ENCODE data around the gene QRICH1.

QRICH1 gene

DNA sequence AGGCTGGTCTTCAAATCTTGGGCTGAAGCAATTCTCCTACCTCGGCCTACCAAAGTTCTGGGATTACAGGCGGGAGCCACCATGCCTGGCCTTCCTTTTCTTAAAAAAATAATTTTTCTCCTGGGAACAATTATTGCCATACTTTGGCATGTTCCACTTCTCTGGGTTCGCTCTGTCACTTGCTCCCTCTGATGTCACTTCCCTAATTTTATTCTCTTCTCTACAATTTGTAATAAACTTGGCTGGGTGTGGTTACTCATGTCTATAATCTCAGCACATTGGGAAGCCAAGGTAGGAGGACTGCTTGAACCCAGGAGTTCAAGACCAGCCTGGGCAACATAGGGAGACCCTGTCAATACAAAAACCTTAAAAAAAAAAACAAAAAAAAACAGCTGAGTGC, 58.6 kb downstream of the QRICH1 start:
- ChIA-PET CTCF (no interaction called here), POLR2A (interaction anchor here (1.4 kb wide), 1 partner anchor 11 kb away, joined by 5 read pairs; no protein-coding TSS in a partner anchor)
- DNase-seq (ENCODE audit: extremely low spot score) = no peak
- TF ChIP-seq TARDBP (IDR thresholded peaks at IDR 0.05) = no peak
- TF ChIP-seq FOXK2 (IDR thresholded peaks at IDR 0.05) = no peak
- TF ChIP-seq ELF4 (IDR thresholded peaks at IDR 0.05) = no peak
- no peak for TF ChIP-seq ARNT (IDR thresholded peaks at IDR 0.05)
- no peak for TF ChIP-seq SUZ12 (IDR thresholded peaks at IDR 0.05)
- no peak for TF ChIP-seq LEF1 (IDR thresholded peaks at IDR 0.05; ENCODE audit: borderline replicate concordance)
- no peak for TF ChIP-seq FOXM1 (IDR thresholded peaks at IDR 0.05; ENCODE audit: borderline replicate concordance)
- TF ChIP-seq CTBP1 (IDR thresholded peaks at IDR 0.05; ENCODE audit: borderline replicate concordance) = no peak
- no peak for TF ChIP-seq L3MBTL2 (conservative IDR thresholded peaks at IDR 0.05)
- TF ChIP-seq FOXA1 (IDR thresholded peaks at IDR 0.05) = no peak
- no peak for TF ChIP-seq ZNF384 (IDR thresholded peaks at IDR 0.05)
- no peak for TF ChIP-seq NFRKB (IDR thresholded peaks at IDR 0.05)
- no peak for TF ChIP-seq SP1 (IDR thresholded peaks at IDR 0.05)

DNA sequence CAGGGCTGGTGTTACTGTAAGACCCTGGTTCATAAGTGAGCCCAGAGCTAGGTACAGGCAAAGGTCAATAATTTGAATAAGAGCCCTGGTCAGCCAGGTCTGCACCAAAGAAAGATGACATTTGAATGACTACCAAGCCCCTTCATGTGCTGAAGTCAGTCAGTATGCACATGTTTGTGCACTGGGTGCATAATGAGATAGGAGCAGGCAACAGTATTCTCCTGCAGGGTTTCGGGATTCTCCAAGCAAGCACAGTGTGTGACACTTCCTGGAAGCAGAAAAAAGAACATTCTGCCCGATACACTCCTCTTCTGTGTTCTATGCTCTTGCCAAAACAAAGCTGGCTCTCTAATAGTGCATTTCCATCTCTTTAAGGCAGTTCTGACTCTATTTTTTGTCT, 59.2 kb downstream of the QRICH1 start:
- TF ChIP-seq SUZ12 (IDR thresholded peaks at IDR 0.05) (no peak), ZNF384 (IDR thresholded peaks at IDR 0.05) (no peak), L3MBTL2 (conservative IDR thresholded peaks at IDR 0.05) (no peak), LEF1 (IDR thresholded peaks at IDR 0.05; ENCODE audit: borderline replicate concordance) (no peak), BHLHE40 (IDR thresholded peaks at IDR 0.05; ENCODE audit: borderline replicate concordance) (no peak), FOXA1 (IDR thresholded peaks at IDR 0.05) (no peak)
- ChIA-PET CTCF (no interaction called here), POLR2A (interaction anchor here (1.4 kb wide), 1 partner anchor 11 kb away, joined by 5 read pairs; no protein-coding TSS in a partner anchor)
- no peak for DNase-seq (ENCODE audit: extremely low spot score)

DNA sequence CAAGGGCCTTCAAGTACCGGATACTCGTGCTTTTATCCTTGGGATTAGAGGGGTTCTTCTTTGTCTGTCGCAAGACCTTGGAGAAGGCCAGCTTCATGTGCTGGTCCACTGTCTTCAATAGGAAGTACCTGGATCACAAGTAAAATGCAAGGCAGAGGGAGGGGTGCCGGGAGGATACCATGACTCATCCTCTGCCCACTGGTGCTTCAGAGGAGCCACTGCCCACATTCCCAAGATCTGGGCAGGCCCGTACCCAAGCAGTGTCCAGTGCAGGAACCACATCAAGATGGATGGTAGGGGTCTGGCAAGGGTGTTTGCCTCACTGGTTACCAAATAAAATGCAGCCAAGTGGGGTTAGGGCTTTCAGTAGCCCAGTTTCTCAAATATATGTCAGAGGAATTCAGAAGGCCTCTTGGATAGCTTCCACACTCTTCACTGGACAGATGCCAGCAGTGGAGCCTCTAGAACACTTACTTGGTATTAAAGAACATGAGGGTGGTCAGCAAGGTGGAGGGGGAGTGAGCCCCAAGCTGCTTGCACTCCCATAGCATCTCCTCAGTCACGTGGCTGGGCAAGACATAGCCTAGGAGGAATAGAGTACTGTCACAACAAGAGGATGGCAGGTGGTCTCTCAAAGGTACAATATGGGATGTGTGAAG, 61.1 kb downstream of the QRICH1 start:
- no peak for DNase-seq (ENCODE audit: extremely low spot score)
- ChIA-PET CTCF (no interaction called here), POLR2A (interaction anchor here (2.1 to 3.3 kb wide), 3 partner anchors 12 to 61 kb away, joined by 6 to 19 read pairs (median 14); partner anchors contain the start of genes NDUFAF3, QRICH1 and WDR6)
- no peak for TF ChIP-seq HDGF (IDR thresholded peaks at IDR 0.05; ENCODE audit: borderline replicate concordance)
- no peak for TF ChIP-seq FOXK2 (IDR thresholded peaks at IDR 0.05)
- TF ChIP-seq ZNF384 (IDR thresholded peaks at IDR 0.05) = no peak
- TF ChIP-seq ELF4 (IDR thresholded peaks at IDR 0.05) = no peak
- no peak for TF ChIP-seq L3MBTL2 (conservative IDR thresholded peaks at IDR 0.05)
- no peak for TF ChIP-seq TARDBP (IDR thresholded peaks at IDR 0.05)
- no peak for TF ChIP-seq FOXA1 (IDR thresholded peaks at IDR 0.05)
- no peak for TF ChIP-seq SUZ12 (IDR thresholded peaks at IDR 0.05)
- no peak for TF ChIP-seq FOXM1 (IDR thresholded peaks at IDR 0.05; ENCODE audit: borderline replicate concordance)
- no peak for TF ChIP-seq LEF1 (IDR thresholded peaks at IDR 0.05; ENCODE audit: borderline replicate concordance)
- no peak for TF ChIP-seq ARNT (IDR thresholded peaks at IDR 0.05)
- no peak for TF ChIP-seq SP1 (IDR thresholded peaks at IDR 0.05)
- no peak for TF ChIP-seq PKNOX1 (IDR thresholded peaks at IDR 0.05)
- no peak for TF ChIP-seq NFRKB (IDR thresholded peaks at IDR 0.05)
- TF ChIP-seq BHLHE40 (IDR thresholded peaks at IDR 0.05; ENCODE audit: borderline replicate concordance) = no peak
- TF ChIP-seq CTBP1 (IDR thresholded peaks at IDR 0.05; ENCODE audit: borderline replicate concordance) = no peak

- DNase-seq (ENCODE audit: extremely low spot score) = no peak
- CTCF ChIA-PET = interaction anchor here (0.6 kb wide), 1 partner anchor 268 kb away, joined by 9 read pairs; no protein-coding TSS in a partner anchor
- POLR2A ChIA-PET = interaction anchor here (0.6 to 3.3 kb wide), 5 partner anchors 9 to 91 kb away, joined by 3 to 19 read pairs (median 6); partner anchors contain the start of genes NDUFAF3, QRICH1, USP19 and WDR6
- TF ChIP-seq ARNT (IDR thresholded peaks at IDR 0.05) (no peak), PKNOX1 (IDR thresholded peaks at IDR 0.05) (no peak)
These were observed 63.5 kb downstream of the QRICH1 start for GRCh38 chr3:49030321-49030720.

DNA sequence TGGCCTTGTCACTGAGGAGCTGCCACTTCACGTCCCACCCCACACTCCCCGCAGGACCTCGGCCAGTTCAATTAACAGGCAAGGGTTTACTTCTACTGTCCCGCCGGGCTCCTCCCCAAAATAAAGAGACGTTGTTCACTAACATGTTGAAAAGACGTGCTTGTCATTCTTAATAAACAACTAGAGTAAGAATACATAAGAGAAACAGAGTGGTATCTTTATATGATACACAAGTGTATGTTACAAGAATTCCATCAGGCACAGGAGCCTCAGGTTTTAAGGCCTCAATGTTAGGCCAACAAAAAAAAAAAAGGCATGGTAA, 64.3 kb downstream of the QRICH1 start:
- TF ChIP-seq FOXK2 (IDR thresholded peaks at IDR 0.05) = no peak
- TF ChIP-seq HDGF (IDR thresholded peaks at IDR 0.05; ENCODE audit: borderline replicate concordance) = no peak
- TF ChIP-seq L3MBTL2 (conservative IDR thresholded peaks at IDR 0.05) = no peak
- TF ChIP-seq ARNT (IDR thresholded peaks at IDR 0.05) = no peak
- no peak for TF ChIP-seq BHLHE40 (IDR thresholded peaks at IDR 0.05; ENCODE audit: borderline replicate concordance)
- TF ChIP-seq CTBP1 (IDR thresholded peaks at IDR 0.05; ENCODE audit: borderline replicate concordance) = no peak
- no peak for TF ChIP-seq SP1 (IDR thresholded peaks at IDR 0.05)
- no peak for TF ChIP-seq FOXA1 (IDR thresholded peaks at IDR 0.05)
- no peak for TF ChIP-seq NFRKB (IDR thresholded peaks at IDR 0.05)
- no peak for TF ChIP-seq SUZ12 (IDR thresholded peaks at IDR 0.05)
- TF ChIP-seq ZNF384 (IDR thresholded peaks at IDR 0.05) = no peak
- no peak for TF ChIP-seq LEF1 (IDR thresholded peaks at IDR 0.05; ENCODE audit: borderline replicate concordance)
- TF ChIP-seq FOXM1 (IDR thresholded peaks at IDR 0.05; ENCODE audit: borderline replicate concordance) = no peak
- no peak for TF ChIP-seq TARDBP (IDR thresholded peaks at IDR 0.05)
- DNase-seq (ENCODE audit: extremely low spot score) = no peak
- POLR2A ChIA-PET = interaction anchor here (0.5 to 2.3 kb wide), 21 partner anchors 10 to 312 kb away, joined by 3 to 36 read pairs (median 5); partner anchors contain the start of genes DALRD3, IP6K2, LAMB2 and QARS1
- CTCF ChIA-PET = interaction anchor here (1.4 kb wide), 1 partner anchor 290 kb away, joined by 3 read pairs; no protein-coding TSS in a partner anchor

DNA sequence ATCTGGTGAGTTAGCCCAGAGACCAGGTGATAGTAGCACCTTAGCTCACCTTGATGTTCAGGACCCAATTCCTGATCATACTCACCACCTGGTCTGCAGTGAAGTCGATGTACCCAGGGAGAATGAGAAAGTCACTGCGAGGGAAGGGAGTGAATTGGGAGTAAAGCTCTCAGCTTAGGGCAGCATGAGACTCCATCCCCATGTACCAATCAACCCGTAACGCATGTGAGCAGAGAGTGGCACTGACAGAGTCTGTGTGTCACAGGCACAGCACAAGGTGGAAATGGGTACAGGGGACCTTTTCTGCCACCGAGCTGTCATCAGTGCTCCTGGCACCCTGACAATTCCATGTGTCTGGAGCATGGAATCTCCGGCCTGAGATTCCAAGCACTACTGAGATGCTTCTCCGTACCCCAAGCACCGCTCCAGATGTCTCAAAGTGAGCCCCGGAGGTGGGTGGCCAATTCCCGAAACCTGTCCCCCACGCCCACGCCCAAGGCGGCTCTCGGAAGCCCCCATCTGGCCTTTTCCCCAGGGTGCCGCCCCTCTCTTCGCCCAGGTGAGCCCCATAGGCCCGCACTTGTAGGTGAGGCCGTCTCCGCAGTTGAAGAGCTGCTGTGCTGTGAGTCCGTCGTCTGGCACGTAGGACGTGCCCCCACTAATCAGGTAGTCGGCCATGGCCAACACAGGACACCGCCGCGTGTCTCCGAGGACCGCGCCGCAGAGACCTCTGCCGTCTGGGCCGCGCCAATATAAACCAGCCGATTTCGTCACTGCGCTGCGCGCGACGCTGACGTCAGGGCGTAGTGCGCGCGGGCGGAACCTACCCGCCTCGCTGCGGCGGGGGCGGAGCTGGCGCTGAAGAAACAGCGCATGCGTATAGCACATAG, 65.0 kb downstream of the QRICH1 start, which contains the start of gene IMPDH2:
TSS of gene IMPDH2 (minus strand) at position 726 of the 890 bp plus-strand sequence. CDS start at position 678, 48 bp downstream.
- POLR2A ChIA-PET = interaction anchor here (0.5 to 2.3 kb wide), 21 partner anchors 10 to 312 kb away, joined by 3 to 36 read pairs (median 5); partner anchors contain the start of genes DALRD3, IP6K2, LAMB2 and QARS1
- DNase-seq (ENCODE audit: extremely low spot score) = peak; percentile 95
- CTCF ChIA-PET = interaction anchor here (0.7 to 1.4 kb wide), 2 partner anchors 41 to 289 kb away, joined by 3 to 6 read pairs; no protein-coding TSS in a partner anchor
- TF ChIP-seq FOXK2 (IDR thresholded peaks at IDR 0.05) = no peak
- peak; percentile 24; the same call in 1 of the 2 replicates for TF ChIP-seq PKNOX1 (IDR thresholded peaks at IDR 0.05)
- TF ChIP-seq ELF4 (IDR thresholded peaks at IDR 0.05) = peak; percentile 94
- no peak for TF ChIP-seq CTBP1 (IDR thresholded peaks at IDR 0.05; ENCODE audit: borderline replicate concordance)
- no peak for TF ChIP-seq FOXM1 (IDR thresholded peaks at IDR 0.05; ENCODE audit: borderline replicate concordance)
- no peak for TF ChIP-seq LEF1 (IDR thresholded peaks at IDR 0.05; ENCODE audit: borderline replicate concordance)
- no peak for TF ChIP-seq HDGF (IDR thresholded peaks at IDR 0.05; ENCODE audit: borderline replicate concordance)
- TF ChIP-seq SP1 (IDR thresholded peaks at IDR 0.05) = no peak
- TF ChIP-seq ZNF384 (IDR thresholded peaks at IDR 0.05) = no peak
- no peak for TF ChIP-seq BHLHE40 (IDR thresholded peaks at IDR 0.05; ENCODE audit: borderline replicate concordance)
- no peak for TF ChIP-seq SUZ12 (IDR thresholded peaks at IDR 0.05)
- TF ChIP-seq FOXA1 (IDR thresholded peaks at IDR 0.05) = no peak
- peak; percentile 98 for TF ChIP-seq L3MBTL2 (conservative IDR thresholded peaks at IDR 0.05)
- no peak for TF ChIP-seq ARNT (IDR thresholded peaks at IDR 0.05)
- TF ChIP-seq TARDBP (IDR thresholded peaks at IDR 0.05) = 0 out of 2 replicates have a peak, but pooled peaks have one; percentile 49
- no peak for TF ChIP-seq NFRKB (IDR thresholded peaks at IDR 0.05)
